Skeletal muscle tissue (tissue), 4 donors: ENCODE measurements around the gene C10orf67. TPM values are rescaled to one million over a fixed set of nuclear protein-coding genes. Genes with fewer than 3 reads are reported as not detected.
"Not testable (repeated sequence)": the region's sequence is repeated elsewhere in the genome, so short reads cannot be mapped to it uniquely, and the experiment has no call there.

Source experiments
- H3K27ac ChIP-seq: one replicate; pipeline ENCODE4 v1.7.0; 2013; ENCODE audit warnings: mild to moderate bottlenecking, low read depth, low read length, inconsistent platforms
- H3K27me3 ChIP-seq, 3 donors: one replicate each; pipeline ENCODE4 v1.7.0; 2013; ENCODE audit warnings: low read length in 3 of 3; ENCODE audit not compliant: control insufficient read depth in 3 of 3, insufficient read depth in 3 of 3
- H3K36me3 ChIP-seq, 3 donors: one replicate each; pipeline ENCODE4 v1.7.0; 2013; ENCODE audit warnings: low read length in 3 of 3; ENCODE audit not compliant: control insufficient read depth in 3 of 3, insufficient read depth in 3 of 3
- H3K4me1 ChIP-seq, 3 donors: one replicate each; pipeline ENCODE4 v1.7.0; 2013; ENCODE audit warnings: low read length in 3 of 3, mild to moderate bottlenecking in 3 of 3; ENCODE audit not compliant: control insufficient read depth in 3 of 3, insufficient read depth in 3 of 3
- H3K4me3 ChIP-seq, 3 donors: one replicate each; pipeline ENCODE4 v1.7.0; 2013; ENCODE audit warnings: low read length in 3 of 3
- H3K9ac ChIP-seq, 3 donors: one replicate each; pipeline ENCODE4 v1.7.0; 2013; ENCODE audit warnings: low read length in 3 of 3, mild to moderate bottlenecking in 3 of 3, moderate library complexity in 2 of 3, low read depth in 1 of 3
- H3K9me3 ChIP-seq, 3 donors: one replicate each; pipeline ENCODE4 v1.7.0; 2013; ENCODE audit warnings: low read length in 3 of 3; ENCODE audit not compliant: control insufficient read depth in 3 of 3
- total RNA-seq: library from RNA; depleted of rRNA; stranded (reverse); fragments of >200 nt; gene quantifications from one replicate; pipeline ENCODE4 v1.2.3, GENCODE V29; 2014
- donor health status: Osteomylitis.

C10orf67 gene
- total RNA-seq, 1 donor from 2014 or later: under 0.01 TPM

- H3K4me3 ChIP-seq: no peak overlapping the region
- H3K36me3 ChIP-seq: no peaks in the 10 kb centered on the region
- H3K27me3 ChIP-seq: no peaks in the 10 kb centered on the region
- peak overlapping the region; percentile 40 for H3K27ac ChIP-seq
- no peaks in the 10 kb centered on the region for H3K4me1 ChIP-seq
- peaks cover 0 to 3% (median 0%) of the 10 kb centered on the region in 3 donors for H3K9me3 ChIP-seq
- no peak overlapping the region for H3K9ac ChIP-seq
Observed at GRCh38 chr10:23376229-23376655, 31.6 kb upstream of the C10orf67 start.

- no peaks in the 10 kb centered on the region for H3K36me3 ChIP-seq
- H3K4me1 ChIP-seq: peaks cover 0 to 1% (median under 1%) of the 10 kb centered on the region in 3 donors
- no peak overlapping the region for H3K4me3 ChIP-seq
- no peak overlapping the region for H3K27ac ChIP-seq
- H3K9ac ChIP-seq: no peak overlapping the region
- no peaks in the 10 kb centered on the region for H3K27me3 ChIP-seq
- H3K9me3 ChIP-seq: peaks cover 0 to 3% (median 0%) of the 10 kb centered on the region in 3 donors
Observed at GRCh38 chr10:23375366-23375765, 30.8 kb upstream of the C10orf67 start.

- H3K9me3 ChIP-seq: peaks cover 0 to 3% (median 0%) of the 10 kb centered on the region in 3 donors
- no peaks in the 10 kb centered on the region for H3K36me3 ChIP-seq
- H3K4me3 ChIP-seq: no peak overlapping the region
- H3K27me3 ChIP-seq: no peaks in the 10 kb centered on the region
- H3K9ac ChIP-seq: no peak overlapping the region
- no peak overlapping the region for H3K27ac ChIP-seq
- peaks cover 6 to 10% (median 7%) of the 10 kb centered on the region in 3 donors for H3K4me1 ChIP-seq
Observed at GRCh38 chr10:23373156-23373555, 28.6 kb upstream of the C10orf67 start.

- no peaks in the 10 kb centered on the region for H3K36me3 ChIP-seq
- peaks cover 6 to 10% (median 9%) of the 10 kb centered on the region in 3 donors for H3K4me1 ChIP-seq
- no peak overlapping the region for H3K4me3 ChIP-seq
- no peak overlapping the region for H3K9ac ChIP-seq
- peaks cover 0 to 3% (median 0%) of the 10 kb centered on the region in 3 donors for H3K9me3 ChIP-seq
- no peak overlapping the region for H3K27ac ChIP-seq
- H3K27me3 ChIP-seq: no peaks in the 10 kb centered on the region
Observed at GRCh38 chr10:23371073-23371472, 26.5 kb upstream of the C10orf67 start.

- Histone ChIP-seq H3K27ac (no peak overlapping the region), H3K4me1 (peaks cover 6 to 10% (median 9%) of the 10 kb centered on the region in 3 donors), H3K9ac (no peak overlapping the region), H3K36me3 (no peaks in the 10 kb centered on the region), H3K9me3 (peaks cover 0 to 3% (median 0%) of the 10 kb centered on the region in 3 donors), H3K4me3 (no peak overlapping the region), H3K27me3 (no peaks in the 10 kb centered on the region)
Observed at GRCh38 chr10:23370106-23370505, 25.5 kb upstream of the C10orf67 start.

GRCh38 chr10:23368816-23369640 lies 24.4 kb upstream of the C10orf67 start:
- Histone ChIP-seq H3K9me3 (peaks cover 0 to 3% (median 0%) of the 10 kb centered on the region in 3 donors), H3K36me3 (no peaks in the 10 kb centered on the region), H3K9ac (no peak overlapping the region), H3K27me3 (no peaks in the 10 kb centered on the region), H3K27ac (no peak overlapping the region), H3K4me1 (peaks cover 6 to 10% (median 9%) of the 10 kb centered on the region in 3 donors), H3K4me3 (no peak overlapping the region)

GRCh38 chr10:23367896-23368595 lies 23.4 kb upstream of the C10orf67 start:
- Histone ChIP-seq H3K27ac (no peak overlapping the region), H3K9ac (no peak overlapping the region), H3K4me1 (peaks cover 6 to 10% (median 9%) of the 10 kb centered on the region in 3 donors), H3K36me3 (no peaks in the 10 kb centered on the region), H3K27me3 (no peaks in the 10 kb centered on the region), H3K4me3 (no peak overlapping the region), H3K9me3 (peaks cover 0 to 3% (median 0%) of the 10 kb centered on the region in 3 donors)

GRCh38 chr10:23365417-23366030 lies 20.9 kb upstream of the C10orf67 start:
- not testable (repeated sequence) for H3K4me3 ChIP-seq, H3K9ac ChIP-seq, H3K27ac ChIP-seq, H3K9me3 ChIP-seq, H3K27me3 ChIP-seq, H3K36me3 ChIP-seq
- H3K4me1 ChIP-seq: peaks cover 6 to 10% (median 9%) of the 10 kb centered on the region in 3 donors

GRCh38 chr10:23364378-23364777 lies 19.8 kb upstream of the C10orf67 start:
- H3K27me3 ChIP-seq: no peaks in the 10 kb centered on the region
- H3K4me3 ChIP-seq: no peak overlapping the region
- peaks cover 3 to 5% (median 3%) of the 10 kb centered on the region in 3 donors for H3K4me1 ChIP-seq
- H3K9me3 ChIP-seq: no peaks in the 10 kb centered on the region
- no peaks in the 10 kb centered on the region for H3K36me3 ChIP-seq
- no peak overlapping the region for H3K9ac ChIP-seq
- H3K27ac ChIP-seq: no peak overlapping the region
